ENCODE measurements around the gene POLG2.

GRCh38 chr17:64532409-64532808, 35.6 kb upstream of the POLG2 start:
- no peak for TF ChIP-seq CTCF (IDR thresholded peaks at IDR 0.05)
- no peak for TF ChIP-seq POLR2A (IDR thresholded peaks at IDR 0.05)
- TF ChIP-seq POLR2AphosphoS5 (IDR thresholded peaks at IDR 0.05), result no peak
